Activated CD4-positive, alpha-beta T cell treated with anti-CD3 and anti-CD28 coated beads for 1 hour (primary cell): Measurements from ENCODE around the gene CASK.

Experiments
- DNase-seq: peaks from one replicate; pipeline ENCODE4 v3.0.0-alpha.2; 2020

CASK gene

DNA sequence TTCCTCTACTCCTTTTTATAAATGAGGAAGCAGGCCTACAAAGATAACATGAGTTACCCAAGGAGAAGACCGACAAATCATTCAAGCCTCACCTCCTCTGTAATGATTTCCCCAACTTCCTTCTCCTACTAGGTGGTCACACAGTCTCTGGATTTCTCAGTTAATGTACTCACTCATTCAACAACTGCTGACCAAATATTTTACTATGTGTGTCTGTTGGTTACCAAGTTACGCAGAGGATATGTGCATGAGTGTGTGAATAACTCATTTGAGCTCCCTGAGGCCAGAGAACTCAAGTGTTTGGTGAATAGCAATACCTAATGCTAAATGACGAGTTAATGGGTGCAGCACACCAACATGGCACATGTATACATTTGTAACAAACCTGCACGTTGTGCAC is 10.4 kb downstream of the CASK start:
- no peak for DNase-seq

DNA sequence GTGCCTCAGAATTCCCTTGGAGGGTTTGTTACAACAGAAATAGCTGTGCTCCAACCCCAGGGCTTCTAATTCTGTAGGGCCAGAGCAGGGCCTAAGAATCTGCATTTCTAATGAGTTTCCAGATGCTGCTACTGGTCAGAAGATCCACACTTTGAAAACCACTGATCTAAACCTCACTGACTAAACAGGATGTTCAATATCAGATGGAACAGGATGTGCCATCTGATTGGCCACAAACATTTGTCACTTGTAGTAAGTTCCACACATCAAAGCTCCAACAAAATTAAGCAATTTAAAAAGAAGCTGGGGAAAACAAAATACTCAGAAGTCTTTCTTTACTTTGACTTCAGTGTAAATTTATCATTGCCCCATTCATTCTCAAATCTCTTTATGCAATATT is 14.3 kb downstream of the CASK start:
- DNase-seq: no peak

DNA sequence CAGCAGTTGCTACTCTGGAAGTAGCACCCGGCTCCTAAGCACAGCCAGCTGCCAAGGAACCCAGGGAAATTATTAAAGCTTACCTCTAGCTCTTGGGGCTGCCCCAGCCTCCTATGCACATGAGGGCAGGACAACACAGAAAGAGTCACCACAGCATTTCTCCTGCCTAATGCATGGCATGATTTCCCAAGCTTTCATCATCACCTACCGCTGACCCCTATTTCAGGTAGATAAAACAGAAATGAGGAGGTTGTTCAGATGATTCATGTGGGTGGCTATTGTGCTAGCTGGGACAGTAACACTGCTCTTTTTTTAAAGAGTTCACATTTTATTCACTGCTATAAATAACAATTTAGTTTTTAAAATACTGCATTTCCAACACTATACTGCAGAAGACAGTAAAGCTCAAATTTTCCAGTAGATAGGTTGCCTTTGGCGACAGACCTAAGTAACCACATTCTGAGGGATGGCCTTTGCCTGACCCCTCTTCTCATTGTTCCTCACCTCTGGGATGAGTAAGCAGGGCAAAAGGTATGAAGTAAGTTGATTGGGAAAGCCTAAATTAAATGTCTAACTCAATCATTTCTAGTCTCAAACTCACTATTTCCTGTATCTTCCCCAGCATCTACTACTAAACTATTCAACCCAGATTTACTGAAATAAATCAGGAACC is 16.7 kb downstream of the CASK start:
- no peak for DNase-seq

DNA sequence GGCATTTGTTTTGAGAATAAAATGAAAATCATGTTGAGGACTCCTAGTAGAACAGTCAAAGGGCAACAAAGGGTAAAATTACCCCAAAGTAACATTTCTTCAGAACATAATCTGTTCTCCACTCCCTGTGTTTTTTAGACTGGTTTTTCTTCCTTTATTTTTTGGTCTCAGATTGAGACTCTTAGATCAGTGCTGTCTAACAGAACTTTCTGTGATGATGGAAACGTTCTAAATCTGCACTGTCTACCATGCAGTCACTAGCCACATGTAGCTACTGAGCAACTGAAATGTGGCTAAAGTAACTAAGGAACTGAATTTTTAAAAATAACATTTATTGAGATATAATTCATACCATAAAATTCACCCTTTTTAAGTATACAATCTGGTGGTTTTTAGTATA is 19.8 kb downstream of the CASK start:
- no peak for DNase-seq

DNA sequence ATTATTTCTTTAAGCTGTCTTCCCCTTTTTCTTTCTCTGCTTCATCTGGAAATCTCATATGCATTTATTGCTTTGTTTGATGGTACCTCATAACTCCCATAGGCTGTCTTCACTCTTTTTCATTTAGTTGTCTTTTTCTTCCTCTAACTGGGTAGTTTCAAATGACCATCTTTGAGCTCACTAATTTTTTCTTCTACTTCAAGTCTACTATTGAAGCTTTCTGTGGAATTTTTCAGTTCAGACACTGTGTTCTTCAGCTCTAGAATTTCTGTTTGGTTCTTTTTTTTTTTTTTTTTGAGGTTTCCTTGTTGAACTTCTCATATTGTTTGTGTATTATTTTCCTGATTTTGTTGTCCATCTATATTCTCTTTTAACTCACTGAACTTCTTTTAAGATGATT is 23.0 kb downstream of the CASK start:
- no peak for DNase-seq

DNA sequence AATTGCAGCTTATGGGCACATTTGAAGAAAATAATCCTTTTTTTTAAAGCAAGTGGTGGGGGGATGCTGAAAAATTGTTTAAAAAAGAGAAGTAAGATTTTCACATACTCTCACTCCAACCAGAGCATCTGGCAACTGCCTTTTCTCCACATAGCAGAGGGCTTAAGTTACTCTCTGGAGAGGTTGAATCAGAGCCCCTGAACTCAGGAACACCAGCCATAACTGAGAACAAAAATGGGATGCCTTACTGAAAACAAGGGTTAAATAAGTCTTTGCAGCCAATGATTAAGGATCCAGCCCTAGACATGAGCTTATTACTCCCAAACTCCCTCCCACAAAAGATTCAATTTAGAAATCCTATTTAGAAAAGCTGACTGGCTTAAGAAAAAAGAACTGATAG is 27.5 kb downstream of the CASK start:
- DNase-seq: no peak

DNA sequence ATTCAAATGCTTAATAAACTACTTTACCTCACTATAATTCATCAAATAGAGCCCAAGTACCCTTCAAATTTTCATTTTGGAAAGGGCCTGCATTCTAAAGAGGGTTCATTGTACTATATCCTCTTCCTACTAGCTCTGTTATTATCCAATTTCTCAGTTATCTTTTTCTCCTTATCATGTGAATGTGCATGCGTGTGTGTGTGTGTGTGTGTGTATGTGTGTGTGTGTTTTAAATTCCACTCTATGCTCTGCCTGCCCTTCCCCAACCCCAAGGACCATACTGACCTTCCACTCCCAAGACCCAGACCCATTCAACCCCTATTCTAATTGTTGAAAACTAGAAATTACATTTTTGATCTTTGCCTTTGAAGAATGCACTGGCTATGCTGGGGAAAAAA is 33.3 kb downstream of the CASK start:
- no peak for DNase-seq

DNA sequence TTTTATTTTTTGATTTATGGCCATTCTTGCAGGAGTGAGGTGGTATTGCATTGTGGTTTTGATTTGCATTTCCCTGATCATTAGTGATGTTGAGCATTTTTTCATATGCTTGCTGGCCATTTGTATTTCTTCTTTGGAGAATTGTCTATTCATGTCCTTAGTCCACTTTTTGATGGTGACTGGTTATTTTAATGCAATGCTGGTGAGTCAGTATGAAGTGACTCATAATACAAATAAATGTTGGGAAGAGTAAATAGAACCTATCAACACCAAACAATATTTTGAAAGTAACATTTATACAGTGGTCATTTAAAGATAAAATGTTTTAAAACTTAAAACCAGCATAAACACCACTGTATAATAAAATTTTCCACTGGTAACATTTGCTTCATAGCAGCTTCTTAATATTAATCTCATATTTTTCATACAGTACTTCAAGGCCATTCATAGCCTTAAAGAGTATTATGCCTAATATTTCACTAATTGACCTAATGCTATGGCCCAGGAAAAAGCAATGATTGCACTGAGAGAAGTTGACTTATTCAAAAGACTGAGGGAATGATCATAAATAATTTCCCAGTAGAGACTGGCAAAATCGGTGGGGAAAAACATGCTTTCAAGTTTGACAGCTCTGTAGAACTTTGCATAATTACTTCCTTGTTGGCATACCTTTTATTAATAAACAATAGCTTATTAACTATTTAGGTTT is 33.9 kb downstream of the CASK start:
- DNase-seq: no peak

DNA sequence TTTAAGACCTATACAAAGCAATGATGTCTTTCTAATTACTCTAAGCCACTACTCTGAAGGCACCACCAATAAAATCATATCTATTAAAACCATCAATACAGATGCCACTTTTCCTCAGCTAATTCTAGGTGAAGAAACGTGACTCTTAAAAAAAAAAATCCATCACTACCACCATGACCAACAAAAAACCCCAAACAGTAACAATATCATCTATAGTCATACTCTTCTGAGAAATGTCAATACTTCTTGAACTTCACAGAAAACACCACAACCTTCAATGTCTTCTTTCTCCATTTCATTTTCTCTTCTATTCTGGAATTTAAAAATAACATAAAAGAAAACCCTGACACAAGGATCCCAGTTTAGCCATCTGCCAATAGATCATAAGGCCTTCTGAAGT is 35.7 kb downstream of the CASK start:
- no peak for DNase-seq

DNA sequence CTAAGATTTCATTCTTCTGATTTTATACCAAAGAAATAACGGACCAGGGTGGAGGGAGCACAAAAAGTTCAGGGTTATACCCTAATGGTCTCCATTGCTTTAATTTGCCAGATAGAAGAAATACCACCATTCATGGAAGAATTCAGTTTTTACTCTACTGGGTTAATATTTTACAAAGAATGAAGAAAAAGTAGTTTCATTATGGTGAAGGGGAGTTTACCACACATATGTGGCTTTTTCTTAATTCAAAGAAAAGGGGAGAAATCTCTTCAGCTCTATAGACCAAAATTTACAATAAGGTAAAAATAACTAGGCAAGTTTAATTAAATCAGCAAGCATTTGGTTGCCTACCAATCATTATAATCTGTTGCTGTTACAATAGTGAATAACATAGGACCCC is 37.6 kb downstream of the CASK start:
- DNase-seq: no peak

DNA sequence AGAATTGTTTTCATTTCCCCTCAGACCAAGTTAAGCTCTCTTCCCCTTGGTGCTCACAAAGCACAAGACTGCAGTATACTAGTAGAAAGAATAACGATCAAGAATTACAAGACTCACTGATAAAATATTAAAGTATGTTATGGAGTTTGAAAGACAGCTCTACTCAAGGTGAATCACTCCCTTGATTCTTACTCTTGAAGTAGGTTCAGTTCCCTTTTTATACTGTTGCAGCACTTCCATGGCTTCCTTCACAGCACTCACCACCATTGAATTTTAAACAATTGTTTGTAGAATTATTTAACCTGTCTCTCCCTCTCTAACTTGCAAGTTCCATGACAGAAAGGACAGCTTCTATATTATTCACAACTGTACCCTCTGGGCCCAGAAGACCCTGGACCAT is 42.2 kb downstream of the CASK start:
- DNase-seq: no peak

DNA sequence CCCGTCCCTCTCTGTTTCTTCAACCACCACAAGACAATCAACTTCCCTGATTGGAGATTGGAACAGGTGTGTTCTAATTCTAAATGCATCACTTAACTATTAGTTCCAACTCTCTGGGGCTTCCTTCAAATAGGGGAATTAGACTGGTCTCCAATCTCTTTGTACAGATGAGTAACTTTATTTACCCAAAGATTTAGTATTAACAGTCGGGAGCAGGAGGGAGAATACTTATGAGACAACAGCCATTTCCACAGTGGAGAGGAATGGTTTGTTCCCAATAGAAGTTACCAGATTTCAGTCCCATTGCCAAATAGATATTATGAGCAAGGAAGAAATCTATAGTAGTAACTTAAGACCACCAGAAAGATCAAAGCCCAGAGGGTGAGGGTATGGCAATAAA is 46.2 kb downstream of the CASK start:
- no peak for DNase-seq

DNA sequence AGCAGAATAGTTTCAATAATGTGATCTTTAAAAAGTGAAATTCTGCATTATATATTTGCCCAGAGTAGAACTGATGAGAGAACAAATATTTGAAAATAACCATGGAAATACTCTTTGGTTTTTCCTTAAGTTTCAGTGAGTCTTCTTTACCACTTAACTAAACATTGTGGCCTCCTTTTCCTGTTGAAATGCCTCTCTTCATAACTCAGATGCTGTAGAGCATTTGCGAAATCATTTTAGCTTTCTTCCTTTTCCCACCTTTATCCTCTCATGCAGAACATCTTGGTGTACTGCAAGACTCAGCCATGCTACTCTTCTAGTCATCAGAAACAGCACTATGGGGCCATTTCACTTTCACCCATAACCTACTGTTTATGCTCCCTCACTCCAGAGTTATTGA is 48.2 kb downstream of the CASK start:
- no peak for DNase-seq

DNA sequence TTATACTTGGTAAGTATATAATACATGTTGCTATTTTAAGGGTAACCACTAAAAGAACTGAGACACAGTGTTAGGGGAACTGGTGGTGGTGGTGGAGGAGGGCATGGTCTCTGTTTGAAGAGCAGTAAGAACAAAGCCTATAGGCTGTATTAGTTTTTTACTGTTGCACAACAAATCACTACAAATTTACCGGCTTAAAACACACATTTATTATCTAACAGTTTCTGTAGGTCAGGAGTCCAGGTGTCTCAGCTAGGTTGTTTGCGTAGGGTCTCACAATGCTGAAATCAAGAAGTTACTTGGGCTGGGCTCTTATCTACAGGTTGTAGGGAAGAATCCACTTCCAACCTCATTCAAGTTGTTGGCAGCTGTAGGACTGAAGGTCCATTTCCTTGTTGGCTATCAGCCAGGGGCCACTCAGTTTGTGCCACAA is 52.6 kb downstream of the CASK start:
- DNase-seq: no peak

DNA sequence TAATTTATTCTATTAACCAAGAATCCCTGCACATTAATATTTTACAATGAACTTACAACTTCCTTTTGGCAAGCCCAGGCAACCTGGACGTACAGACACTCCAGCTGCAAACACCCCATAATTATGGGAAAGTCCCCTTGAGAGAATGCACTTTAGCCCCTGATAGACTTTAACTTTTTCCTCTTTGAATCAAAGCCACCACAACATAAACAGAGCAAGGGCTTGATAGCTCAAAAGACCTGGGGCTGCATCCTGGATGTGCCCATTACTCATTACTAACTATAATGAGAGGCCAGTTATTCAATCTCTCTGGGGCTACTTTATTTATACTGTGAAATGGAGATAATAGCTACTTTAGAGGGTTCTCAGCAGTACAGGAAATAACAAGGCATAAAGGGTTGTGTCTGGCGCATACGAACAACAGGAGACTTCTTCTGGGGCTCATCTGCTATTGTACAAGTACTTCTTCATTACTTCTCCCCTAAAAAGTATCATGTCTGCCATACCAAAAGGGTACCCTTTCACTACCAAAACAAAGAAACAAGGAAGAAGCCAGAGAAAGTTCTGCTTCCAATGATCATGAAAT is 54.9 kb downstream of the CASK start:
- DNase-seq: no peak

DNA sequence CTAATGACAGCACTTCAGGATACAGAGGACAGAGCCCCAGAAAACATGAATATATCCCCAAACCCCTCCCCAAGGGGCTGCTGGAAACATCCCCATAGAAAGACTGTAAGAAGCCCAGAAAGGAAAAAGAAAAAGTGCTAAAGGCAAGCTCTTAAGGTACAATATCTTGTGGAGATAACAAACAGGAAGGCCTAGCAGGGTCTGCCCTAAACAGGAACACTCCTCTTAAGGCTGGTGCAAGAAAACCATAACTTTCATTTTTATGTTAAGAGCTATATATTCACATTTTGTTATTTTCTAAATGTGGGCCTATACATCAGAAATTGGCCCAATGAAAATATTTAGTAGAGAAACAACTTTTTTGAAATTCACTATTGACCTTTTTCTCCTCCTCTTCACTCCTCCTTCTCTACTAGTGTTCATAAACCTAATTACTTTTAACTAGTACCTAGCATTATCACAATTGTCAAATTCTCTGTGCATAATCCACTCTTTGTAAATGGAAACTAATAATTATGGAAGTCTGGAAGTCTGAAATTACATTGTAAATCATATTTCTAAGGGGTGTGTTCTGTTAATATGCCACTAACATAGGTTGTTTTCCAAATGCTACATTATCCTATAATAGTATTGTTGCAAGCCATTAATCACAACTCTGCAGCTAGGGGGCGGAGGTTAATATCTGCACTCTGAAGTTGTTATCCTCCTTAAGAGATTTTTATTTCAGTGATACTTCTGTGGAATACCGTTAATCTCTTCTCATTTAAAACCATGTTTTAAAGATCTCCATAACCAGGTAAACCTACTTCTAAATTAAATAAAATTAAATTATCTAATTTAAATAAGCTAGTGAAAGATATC is 59.8 kb downstream of the CASK start:
- no peak for DNase-seq

DNA sequence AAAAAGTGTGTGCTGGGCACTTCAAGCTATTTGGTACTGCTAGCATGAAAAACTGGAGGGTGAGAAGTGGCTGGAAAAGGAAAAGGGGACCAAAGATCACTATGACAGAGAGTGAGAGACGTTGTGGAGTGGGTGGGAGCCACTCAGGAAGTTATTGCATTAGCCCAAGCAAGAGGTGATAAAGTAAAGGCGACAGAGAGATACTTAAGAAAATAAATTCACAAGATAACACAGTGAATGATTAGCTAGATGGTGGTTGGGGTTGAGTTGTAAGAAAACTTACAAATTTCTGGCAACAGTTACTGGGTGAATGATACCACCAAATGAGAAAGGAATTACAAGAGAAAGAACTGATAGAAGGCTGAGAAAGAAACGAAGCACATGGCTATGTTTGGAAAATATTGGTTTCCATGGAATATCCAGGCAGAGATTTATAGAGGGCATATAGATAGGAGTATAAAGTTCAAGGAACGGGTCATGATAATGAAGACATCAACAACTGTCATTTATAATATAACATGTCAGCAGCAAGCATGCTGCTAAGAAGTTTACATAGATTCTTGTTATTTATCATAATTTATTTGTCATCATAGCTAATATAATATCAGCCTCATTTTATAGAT is 60.7 kb downstream of the CASK start:
- no peak for DNase-seq

DNA sequence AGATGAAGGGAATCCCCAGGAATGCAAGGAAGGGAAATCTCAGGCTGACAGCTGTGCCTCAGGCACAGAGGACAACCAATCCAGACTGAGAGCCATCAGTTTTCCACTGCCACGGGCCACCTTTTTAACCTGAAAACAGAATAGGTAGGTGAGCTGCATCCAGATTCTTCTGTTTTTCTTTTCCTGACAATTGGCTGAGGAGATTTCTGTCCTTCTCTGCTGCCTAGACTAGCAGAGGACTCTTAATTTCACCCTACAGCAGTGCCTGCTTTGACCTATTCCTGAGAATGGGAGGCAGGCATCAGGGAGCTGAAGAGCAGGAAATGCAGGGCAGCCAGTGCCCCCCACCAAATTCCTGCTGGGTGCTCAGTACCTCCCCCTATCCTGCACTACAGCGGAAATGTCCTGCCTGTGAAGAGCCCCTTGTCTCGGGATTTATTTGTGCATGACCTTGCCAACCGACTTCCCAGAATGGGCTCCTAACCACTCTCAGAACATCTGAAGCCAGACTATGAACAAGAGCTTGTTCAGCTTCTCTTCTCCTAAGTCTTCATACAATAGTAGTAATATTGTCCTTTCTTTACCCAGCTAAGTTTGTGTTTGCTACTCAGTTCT is 65.1 kb downstream of the CASK start:
- DNase-seq: no peak

DNA sequence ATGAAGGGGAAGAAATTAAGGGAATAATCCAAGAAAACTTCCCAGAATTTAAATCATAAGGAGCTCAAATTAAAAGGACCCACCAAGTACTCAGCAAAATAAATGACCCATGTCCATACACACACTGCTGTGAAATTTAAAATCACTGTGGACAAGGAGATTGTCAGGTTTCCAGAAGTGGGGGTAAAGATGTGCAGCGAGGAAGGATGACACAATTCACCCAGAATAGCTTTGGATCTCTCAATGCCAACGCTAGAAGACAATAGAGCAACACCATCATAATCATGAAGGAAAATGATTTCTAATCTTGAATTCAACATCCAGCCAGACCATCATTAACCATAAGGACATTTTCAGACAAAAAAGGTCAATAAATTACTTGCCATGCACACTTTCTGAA is 65.7 kb downstream of the CASK start:
- no peak for DNase-seq

DNA sequence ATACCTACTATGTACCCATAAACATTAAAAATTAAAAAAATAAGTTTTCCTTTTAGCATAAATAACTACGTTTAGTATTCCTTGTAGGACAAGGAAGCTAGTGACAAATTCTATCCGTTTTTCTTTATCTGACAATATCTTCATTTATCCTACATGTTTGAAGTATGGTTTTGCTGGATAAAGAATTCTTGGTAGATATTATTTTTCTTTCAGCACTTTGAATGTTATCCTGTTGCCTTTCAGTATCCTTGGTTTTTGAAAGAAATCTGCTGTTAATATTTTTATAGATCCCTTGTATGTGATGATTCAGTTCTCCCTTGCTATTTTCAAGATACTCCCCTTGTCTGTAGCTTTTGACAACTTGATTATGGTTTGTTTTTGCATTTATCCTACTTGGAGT is 76.6 kb downstream of the CASK start:
- no peak for DNase-seq

DNA sequence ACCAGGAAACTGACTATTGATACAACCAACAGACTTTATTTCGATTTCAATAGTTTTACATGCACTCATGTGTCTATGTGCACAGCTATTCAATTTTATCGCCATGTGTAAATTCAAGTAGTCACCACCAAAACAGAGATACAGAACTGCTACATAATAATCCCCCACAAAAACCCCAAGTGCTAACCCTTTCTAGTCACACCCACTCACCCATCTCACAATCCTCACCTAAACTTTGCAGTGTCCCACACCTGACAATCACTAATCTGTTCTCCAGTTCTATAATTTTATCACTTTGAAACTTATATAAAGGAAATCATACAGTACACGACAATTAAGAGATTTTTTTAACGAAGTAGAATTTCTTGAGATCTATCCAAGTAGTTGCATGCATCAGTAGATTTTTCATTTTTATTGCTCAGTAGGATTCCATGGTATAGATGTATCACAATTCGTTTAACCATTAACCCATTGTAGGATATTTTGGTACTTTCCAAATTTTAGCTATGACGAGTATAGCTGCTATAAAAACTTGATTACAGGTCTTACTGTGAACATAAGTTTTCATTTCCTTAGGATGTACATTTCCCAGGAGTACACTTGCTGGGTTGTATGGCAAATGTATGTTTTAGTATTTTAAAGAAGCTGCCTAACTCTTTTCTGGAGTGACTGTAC is 85.9 kb downstream of the CASK start:
- no peak for DNase-seq

DNA sequence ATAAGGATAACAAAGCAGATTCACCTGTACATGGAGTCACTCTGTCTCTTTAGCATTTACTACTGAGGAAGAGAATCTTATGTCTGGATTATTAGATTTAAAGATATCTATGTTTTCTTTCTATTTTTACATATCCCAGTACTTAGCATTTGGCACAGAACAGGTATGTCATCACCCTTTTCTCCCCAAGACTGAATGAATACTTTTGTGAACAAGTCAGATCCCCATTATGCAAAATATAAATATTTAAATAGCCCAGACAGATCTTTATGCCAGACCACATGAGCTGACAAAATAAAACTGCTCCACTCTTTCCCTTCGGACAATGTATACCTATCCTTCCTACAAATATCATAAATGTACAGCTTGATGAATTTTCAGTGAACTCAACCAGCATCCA is 94.5 kb downstream of the CASK start:
- DNase-seq: no peak
